A549 (cell line): ENCODE measurements around the gene CMTM3.
A peak's percentile ranks its signal among the peaks of the same experiment; 100 is the strongest.

ENCODE experiments used
- CHD4 ChIP-seq: fragments of 200-600 bp; sonication (generic); IDR thresholded peaks from 2 replicates; pipeline ENCODE4 v1.6.1; 2016; ENCODE audit warnings: antibody characterized with exemption, mild to moderate bottlenecking, borderline replicate concordance
- CTCF ChIP-seq: fragments of >200 bp; sonication (Bioruptor Twin); formaldehyde crosslinking; IDR thresholded peaks from 3 replicates; pipeline ENCODE4 v1.5.1; 2016
- ESRRA ChIP-seq: fragments of 150-350 bp; IDR thresholded peaks from 2 replicates; pipeline ENCODE4 v1.6.1; 2014; ENCODE audit warnings: mild to moderate bottlenecking, low read length, borderline replicate concordance
- HOXA7 ChIP-seq: fragments of 250-450 bp; sonication (Bioruptor Pico); IDR thresholded peaks from 2 replicates; pipeline ENCODE4 v1.5.0; 2020; ENCODE audit warnings: mild to moderate bottlenecking, moderate library complexity
- MAZ ChIP-seq: fragments of 150-350 bp; IDR thresholded peaks from 2 replicates; pipeline ENCODE4 v1.6.1; 2014; ENCODE audit warnings: antibody characterized with exemption, low read depth, low read length, borderline replicate concordance

GRCh38 chr16:66650707-66651473, 46.4 kb downstream of the CMTM3 start:
- no peak for TF ChIP-seq ESRRA
- TF ChIP-seq CTCF: peak; percentile 86
- no peak for TF ChIP-seq HOXA7 (CRISPR knock-in tag)
- TF ChIP-seq MAZ: no peak
- TF ChIP-seq CHD4: no peak
